ENCODE results near the gene NOL3. TPM values are rescaled to one million over a fixed set of nuclear protein-coding genes. Genes with fewer than 3 reads are reported as not detected.

The NOL3 gene
- total and polyA plus RNA-seq, 2 of the 13 experiments (the other 11 are each of a cell fraction or from before 2014, with no cell fraction given): 5.7 to 20.5 TPM

- TF ChIP-seq CEBPZ (IDR thresholded peaks at IDR 0.05; ENCODE audit: low read length) (no peak), SYNCRIP (IDR thresholded peaks at IDR 0.05; ENCODE audit: insufficient read depth, low read depth, low read length) (no peak), IRX3 (CRISPR knock-in tag; IDR thresholded peaks at IDR 0.05; ENCODE audit: borderline replicate concordance, low read depth) (no peak), ZFP37 (CRISPR knock-in tag; IDR thresholded peaks at IDR 0.05; ENCODE audit: borderline replicate concordance) (no peak), ELF4 (CRISPR knock-in tag; IDR thresholded peaks at IDR 0.05; ENCODE audit: borderline replicate concordance) (no peak), ARNT2 (CRISPR knock-in tag; IDR thresholded peaks at IDR 0.05; ENCODE audit: low read depth) (0 out of 2 replicates have a peak, but pooled peaks have one; percentile 1), ZNF136 (CRISPR knock-in tag; IDR thresholded peaks at IDR 0.05; ENCODE audit: low read depth) (no peak), SP5 (CRISPR knock-in tag; IDR thresholded peaks at IDR 0.05; ENCODE audit: borderline replicate concordance, low read depth) (0 out of 2 replicates have a peak, but pooled peaks have one; percentile 11)
Observed at GRCh38 chr16:67156143-67156844, 14.0 kb upstream of the NOL3 start (continued).
